HL-60 (cell line): ENCODE results near the gene CTNND1.

Source experiments
- DNase-seq, 2 experiments: peaks; one replicate each; pipeline ENCODE4 v3.0.0-alpha.2; 2010 to 2020; ENCODE audit warnings: low read depth in 1 of 2, low spot score in 1 of 2
- H3K27ac ChIP-seq: fragments of 250-450 bp; sonication (Bioruptor Pico); replicated peaks from 2 replicates; pipeline ENCODE4 v1.5.1; 2020; ENCODE audit warnings: mild to moderate bottlenecking, moderate library complexity
- H3K27me3 ChIP-seq: fragments of 250-450 bp; sonication (Bioruptor Pico); 2 replicates; pipeline ENCODE4 v1.5.1; 2021; ENCODE audit warnings: mild to moderate bottlenecking, moderate library complexity; ENCODE audit not compliant: insufficient read depth, poor library complexity, severe bottlenecking
- H3K4me3 ChIP-seq: replicated peaks from 2 replicates; pipeline ENCODE4 v1.5.1; 2011; ENCODE audit warnings: mild to moderate bottlenecking, control low read depth, low read length; ENCODE audit not compliant: insufficient read depth
- CTCF ChIP-seq: IDR thresholded peaks from one replicate; pipeline ENCODE4 v1.5.1; 2011; ENCODE audit warnings: low read length, control low read depth, inconsistent platforms; ENCODE audit not compliant: insufficient read depth
- GABPA ChIP-seq: IDR thresholded peaks from 2 replicates; pipeline ENCODE4 v1.6.1; 2012; ENCODE audit warnings: low read depth
- POLR2AphosphoS5 ChIP-seq: IDR thresholded peaks from 2 replicates; pipeline ENCODE4 v1.6.1; 2012; ENCODE audit warnings: low read depth
- REST ChIP-seq: IDR thresholded peaks from 2 replicates; pipeline ENCODE4 v1.6.1; 2012; ENCODE audit warnings: low read depth; ENCODE audit not compliant: insufficient replicate concordance
- SPI1 ChIP-seq: IDR thresholded peaks from 2 replicates; pipeline ENCODE4 v1.6.1; 2012; ENCODE audit warnings: low read depth, mild to moderate bottlenecking, borderline replicate concordance

CTNND1 gene

DNA sequence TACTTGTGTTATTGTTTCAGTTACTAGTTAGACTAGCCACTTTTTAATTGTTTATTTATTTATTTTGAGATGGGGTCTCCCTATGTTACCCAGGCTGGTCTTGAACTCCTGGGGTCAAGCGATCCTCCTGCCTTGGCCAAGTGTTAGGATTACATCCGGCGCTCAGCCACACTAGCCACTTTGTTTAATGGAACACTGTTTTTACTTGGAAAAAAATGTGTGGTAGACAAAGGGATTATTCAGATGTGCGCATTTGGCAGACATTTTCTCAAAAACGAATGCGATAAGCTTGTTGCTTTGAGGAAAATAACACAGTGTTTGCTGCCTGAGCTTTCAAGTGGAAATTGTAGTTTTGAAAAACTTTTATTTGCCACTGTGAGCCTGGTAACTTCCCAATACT is 51.0 kb downstream of the CTNND1 start:
- H3K27ac ChIP-seq, result no peak overlapping the region
- no peak for DNase-seq
- no peak overlapping the region for H3K4me3 ChIP-seq

DNA sequence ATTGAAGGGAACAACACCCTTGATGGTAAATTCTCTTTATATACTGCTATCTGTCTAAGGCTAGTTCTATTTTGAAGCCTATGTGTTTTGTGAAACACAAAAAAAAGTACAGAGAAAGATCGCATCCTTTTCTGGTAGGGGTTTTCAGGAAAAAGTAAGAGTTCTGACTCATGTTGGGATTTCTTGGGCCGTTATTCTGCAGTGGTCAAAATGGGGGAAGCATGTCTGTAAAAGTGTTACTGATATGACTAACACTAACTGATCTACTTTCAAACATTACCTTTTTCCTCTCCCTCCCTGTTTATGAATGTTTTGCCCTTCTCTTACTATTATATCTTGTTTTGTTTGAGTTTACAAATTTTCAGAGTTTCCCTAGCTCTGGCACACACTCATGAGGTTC is 53.9 kb downstream of the CTNND1 start:
- DNase-seq, result no peak
- no peak for TF ChIP-seq SPI1
- TF ChIP-seq GABPA, result no peak
- TF ChIP-seq REST, result no peak
- no peak for TF ChIP-seq CTCF
- no peak for TF ChIP-seq POLR2AphosphoS5
- Histone ChIP-seq H3K4me3 (no peak overlapping the region), H3K27me3 (no peaks in the 10 kb centered on the region), H3K27ac (no peak overlapping the region)

More for the DNA sequence above, 51.0 kb downstream of the CTNND1 start:
- H3K27me3 ChIP-seq, result no peaks in the 10 kb centered on the region
- TF ChIP-seq POLR2AphosphoS5 (no peak), REST (no peak), CTCF (no peak), SPI1 (no peak), GABPA (no peak)

- H3K27me3 ChIP-seq, result no peaks in the 10 kb centered on the region
- DNase-seq, result no peak
- TF ChIP-seq GABPA (no peak), SPI1 (no peak), REST (no peak), CTCF (no peak), POLR2AphosphoS5 (no peak)
- H3K4me3 ChIP-seq, result no peak overlapping the region
- H3K27ac ChIP-seq, result no peak overlapping the region
These were observed 54.3 kb downstream of the CTNND1 start for GRCh38 chr11:57815877-57816276.
